LHCN-M2 (cell line): ENCODE measurements around the gene WDFY4. TPM values are rescaled to one million over a fixed set of nuclear protein-coding genes. Genes with fewer than 3 reads are reported as not detected.

Experiments used
- DNase-seq: peaks from one replicate; pipeline ENCODE4 v3.0.0-alpha.2; 2012; ENCODE audit warnings: low read depth
- total RNA-seq: library from RNA; depleted of rRNA; stranded (reverse); fragments of >200 nt; gene quantifications from 2 replicates; pipeline ENCODE4 v1.2.3, GENCODE V29; 2014

Gene WDFY4
- total RNA-seq, 1 experiment from 2014 or later: not detected

DNA sequence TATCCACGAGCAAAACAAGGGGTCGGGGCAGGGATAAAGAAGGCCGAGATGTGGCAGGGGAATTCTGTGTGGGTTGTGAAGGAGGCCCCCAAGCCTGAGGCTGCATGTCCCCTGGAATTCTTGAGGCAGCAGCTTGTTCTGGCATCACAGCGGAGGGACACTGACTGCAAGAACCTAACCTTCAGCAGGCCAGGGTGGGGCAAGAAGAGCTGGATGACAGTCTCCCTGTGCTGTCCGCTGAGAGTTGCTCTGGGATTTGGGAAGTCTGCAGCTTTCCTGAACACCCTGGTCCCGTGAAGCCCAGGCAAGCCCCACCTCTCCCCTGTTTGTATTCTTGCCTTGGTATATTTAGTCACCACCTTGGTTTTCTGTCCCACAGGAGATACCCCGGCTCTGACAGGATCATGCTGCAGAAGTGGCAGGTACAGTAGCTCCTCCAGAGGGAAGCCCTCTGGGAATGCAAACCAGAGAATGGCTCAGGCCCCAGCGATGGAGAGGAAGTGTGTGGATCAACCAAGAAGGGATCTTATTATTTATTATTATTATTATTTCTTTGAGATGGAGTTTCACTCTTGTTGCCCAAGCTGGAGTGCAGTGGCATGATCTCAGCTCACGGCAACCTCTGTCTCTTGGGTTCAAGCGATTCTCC, 256.9 kb downstream of the WDFY4 start:
- no peak for DNase-seq

DNA sequence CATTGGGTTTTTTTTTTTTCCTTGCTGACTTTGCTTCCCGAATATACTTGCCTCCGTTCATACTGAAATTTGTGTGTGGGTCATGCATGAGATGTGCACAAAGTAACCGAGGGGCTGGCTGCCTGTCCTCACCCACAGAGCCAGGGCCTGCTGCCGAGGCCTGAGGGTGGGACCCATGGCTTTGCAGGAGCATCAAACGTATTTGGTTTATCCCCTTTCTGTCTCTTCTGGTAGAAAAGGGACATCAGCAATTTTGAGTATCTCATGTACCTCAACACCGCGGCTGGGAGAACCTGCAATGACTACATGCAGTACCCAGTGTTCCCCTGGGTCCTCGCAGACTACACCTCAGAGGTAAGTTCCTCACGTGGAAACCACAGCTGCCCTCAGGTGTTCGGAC, 258.4 kb downstream of the WDFY4 start:
- DNase-seq: no peak

DNA sequence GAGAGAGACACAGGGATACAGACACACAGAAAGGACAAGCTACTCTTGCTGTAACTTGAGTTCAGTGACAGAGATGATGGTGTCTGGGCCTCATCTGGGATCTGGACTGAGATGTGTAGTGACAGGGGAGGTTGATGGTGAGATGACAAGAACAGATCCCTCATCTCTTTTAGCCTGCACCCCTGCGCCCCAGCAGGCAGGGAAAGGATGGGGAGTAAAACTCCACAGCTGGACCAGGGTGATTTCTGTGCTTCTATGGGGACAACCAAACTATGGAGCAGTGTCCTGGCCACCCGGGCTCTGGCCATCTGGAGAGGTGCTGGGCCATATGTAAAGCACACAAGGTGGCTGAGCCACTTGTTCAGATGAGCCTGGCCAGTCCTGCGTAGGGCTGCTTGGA, 259.5 kb downstream of the WDFY4 start:
- DNase-seq: no peak

DNA sequence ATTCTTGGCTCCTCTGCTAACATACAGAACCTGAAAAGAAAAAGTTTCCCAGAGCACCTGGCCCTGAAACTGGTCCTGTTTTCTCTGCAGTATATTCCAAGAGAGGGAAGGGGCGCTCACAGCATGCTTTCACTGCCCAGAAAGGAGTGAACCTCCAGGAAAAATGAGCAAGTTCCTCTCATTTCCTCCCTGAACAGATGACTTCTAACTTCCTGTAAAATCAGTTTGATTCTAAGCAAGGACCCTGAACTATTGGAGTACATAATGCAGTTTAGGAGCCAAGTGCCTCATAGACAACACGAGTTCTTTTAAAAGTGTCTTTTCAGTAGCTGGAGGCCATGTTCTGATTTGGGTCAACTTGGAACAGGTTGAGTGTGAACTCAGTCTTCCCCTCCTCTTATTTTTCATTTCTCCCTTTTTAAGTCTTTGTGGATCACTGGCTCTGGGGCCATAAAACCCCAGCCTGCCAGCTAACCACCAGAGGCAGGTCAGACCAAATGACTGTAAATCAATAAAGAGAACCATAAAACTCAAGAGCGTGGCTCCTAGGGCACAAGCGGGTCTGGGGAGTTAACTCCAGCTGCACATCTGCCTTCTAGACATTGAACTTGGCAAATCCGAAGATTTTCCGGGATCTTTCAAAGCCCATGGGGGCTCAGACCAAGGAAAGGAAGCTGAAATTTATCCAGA, 260.9 kb downstream of the WDFY4 start:
- no peak for DNase-seq

DNA sequence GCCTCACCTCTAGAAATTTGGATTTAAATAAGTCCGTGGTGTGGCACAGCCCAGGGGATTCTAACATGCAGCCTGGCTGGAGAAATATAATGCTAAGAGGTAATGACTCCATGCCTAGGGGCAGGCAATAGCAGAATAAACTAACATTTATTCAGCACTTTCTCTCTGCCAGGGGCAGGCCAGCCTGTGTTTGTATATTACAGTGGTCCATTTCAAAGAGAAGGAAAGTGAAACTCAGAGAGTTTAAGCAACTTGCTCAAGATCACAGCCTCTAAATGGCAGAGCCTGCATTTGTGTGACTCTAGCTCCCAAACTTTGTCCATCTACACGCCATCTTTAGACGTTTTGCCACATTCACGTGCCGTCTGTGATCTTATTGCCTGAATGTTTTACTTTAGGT, 261.7 kb downstream of the WDFY4 start:
- no peak for DNase-seq

DNA sequence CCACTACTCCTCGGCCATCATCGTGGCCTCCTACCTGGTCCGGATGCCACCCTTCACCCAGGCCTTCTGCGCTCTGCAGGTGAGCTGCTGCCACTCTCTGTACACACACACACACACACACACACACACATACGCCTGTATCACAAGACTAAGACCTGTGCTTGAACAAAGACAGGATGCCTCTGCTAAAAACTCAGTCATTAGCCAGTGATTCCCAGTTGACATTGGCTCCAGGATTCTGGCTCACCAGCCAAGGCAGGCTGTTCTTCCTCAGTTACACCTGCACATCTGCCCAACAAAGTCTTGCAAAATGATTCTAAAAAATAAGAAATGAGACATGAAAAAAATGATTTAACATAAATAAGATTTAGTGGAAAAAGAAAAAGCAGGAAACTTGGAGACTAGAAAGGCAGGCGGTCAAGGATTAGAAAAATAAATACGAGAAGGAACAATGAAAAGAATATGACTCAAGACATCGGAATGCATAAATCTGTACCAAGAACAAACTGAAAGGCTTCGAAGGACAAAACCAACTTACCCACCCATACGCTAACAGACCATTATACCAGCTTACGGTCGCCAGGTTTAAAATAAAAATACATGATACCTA, 262.3 kb downstream of the WDFY4 start:
- DNase-seq: no peak

DNA sequence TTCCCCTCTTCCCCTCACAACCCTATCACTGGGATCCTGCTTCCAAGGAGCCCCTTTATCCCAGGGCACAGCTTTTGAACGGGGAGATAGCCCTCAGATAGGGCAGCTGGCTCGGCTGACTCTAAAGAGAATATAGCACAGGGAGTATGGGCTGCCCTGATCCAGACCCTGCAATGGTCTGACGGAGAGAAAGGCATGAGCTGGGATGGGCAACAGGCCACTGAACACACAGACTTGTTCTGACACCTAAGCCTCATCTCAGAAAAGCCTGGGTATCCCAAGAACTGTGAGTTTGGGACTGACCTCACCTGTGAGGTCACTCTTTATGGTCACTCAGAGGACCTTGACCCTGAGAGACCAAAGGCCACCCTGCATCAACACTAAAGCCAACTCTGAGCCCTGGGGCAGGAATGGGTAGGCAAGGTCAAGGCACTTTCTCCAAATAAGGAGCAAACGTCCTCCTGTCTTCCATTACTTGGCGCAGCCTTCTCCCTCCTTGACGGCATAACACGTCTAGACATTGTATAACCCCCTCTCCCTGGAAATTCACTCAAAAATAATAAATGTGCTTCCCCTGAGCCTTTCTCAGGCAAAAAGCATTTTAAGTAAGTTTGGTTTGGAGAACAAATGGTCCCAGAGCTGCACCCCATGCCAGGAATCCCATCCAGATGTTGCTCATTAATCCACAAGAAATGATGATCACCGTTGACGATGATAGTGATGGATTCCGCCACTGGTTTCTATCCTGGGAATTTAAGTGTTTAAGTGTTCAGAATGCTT, 263.2 kb downstream of the WDFY4 start:
- no peak for DNase-seq

DNA sequence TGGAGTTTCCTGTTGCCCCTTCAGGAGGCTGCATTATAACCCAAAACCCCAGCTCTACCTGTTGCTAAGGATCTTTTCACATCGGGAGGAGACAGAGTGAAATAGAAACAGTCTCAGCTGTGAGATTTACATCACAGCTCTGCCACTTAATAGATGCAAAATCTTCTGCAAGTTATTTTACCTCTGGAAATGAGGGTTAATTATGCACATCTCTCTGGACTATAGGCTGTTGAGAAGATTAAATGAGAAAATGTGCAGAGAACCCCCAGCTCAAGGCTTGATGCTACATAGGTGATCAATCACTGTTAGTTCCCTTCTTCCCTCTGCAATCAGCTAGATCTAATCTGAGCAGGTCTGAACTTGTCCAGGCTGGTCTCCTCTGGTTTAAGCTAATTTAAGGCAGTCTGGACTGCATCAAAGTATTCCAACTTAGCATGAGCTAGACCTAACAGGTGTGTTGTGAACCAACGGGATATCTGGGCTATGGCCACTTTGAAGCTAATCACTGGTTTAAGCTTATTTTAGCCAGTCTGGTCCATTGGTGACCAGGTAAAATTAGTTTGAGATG, 263.9 kb downstream of the WDFY4 start:
- DNase-seq: no peak

DNA sequence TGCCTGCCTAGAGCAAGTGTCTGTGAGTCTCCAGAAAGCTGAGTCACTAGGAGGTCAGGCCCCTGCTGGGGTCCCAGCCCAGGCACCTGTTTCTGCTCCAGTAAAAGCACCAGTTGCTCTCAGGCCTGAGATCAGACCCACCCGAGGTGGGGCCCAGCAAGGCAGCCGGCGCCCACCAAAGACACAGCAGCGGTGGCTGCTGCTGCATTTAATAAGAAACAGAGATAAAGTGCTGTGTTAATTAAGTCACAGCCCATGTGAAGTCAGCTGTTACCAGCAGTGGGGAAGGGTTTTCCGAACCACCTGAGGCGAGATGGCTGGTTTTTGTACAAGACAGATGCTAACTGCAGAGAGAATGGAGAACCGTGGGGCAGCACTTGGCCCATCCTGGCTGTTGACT, 267.0 kb downstream of the WDFY4 start:
- DNase-seq: no peak

DNA sequence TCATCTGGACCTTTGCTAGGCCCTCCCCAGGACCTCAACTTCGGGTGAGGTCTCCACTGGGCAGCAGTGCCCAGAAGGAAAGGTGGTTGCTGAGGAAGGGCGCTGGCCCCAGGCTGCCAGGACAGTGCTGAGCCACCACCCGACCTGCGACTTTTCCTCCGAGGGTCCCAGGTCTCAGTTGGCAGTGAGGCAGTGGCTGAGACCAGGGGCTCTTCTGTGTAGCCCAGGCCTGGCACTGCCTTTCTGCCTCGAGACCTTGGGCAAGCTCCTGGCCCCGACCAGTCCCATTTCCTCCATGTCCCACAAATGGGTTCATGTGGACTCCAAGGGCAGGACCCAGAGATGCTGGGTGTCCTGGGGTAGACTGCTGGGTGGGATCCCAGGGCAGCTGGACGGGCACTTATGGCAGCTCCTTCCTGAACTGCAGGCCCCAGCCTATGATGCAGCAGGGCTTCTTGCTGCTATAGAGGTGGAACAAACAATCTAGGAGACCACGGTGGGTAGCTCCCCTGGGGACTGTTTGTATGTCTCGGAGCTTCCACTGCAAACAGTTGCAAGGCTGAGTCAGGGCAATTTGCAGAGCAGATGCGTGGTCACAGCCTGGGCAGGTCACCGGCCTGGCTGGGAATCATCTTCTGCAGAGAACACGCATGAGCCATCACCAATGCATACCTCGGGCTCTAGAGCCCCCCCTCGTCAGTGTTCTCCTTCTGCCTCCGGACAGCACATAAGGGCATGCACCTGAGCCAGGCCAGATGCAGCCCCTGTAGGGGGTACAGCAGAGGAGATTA, 272.9 kb downstream of the WDFY4 start:
- DNase-seq: no peak

DNA sequence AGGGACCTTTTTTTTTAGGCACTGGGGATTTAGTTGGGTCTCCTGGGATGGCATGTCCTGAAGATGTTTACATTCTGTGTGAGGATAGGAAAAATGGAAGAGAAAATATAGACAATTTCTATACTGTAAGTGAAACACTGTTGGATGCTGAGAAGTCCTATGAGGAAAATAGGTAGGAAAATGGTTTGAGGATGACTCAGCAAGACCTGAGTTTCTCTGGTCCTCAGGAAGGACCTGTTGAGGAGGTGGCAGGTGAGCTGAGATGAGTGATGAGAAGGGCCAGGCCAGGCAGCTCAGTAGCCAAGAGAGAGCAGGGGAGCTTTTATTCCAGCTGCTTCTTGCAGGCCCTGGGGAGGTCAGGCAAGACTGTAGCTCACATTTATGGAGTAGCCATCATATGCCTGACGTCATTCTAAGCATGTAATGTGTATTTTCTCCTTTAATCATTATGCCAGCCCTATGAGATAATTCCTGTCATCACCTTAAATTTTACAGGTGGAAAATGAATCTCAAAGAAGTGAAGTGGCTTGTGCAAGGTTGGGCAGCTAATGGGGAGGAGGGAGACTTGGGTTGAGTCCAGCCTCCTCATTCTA, 274.0 kb downstream of the WDFY4 start:
- no peak for DNase-seq

DNA sequence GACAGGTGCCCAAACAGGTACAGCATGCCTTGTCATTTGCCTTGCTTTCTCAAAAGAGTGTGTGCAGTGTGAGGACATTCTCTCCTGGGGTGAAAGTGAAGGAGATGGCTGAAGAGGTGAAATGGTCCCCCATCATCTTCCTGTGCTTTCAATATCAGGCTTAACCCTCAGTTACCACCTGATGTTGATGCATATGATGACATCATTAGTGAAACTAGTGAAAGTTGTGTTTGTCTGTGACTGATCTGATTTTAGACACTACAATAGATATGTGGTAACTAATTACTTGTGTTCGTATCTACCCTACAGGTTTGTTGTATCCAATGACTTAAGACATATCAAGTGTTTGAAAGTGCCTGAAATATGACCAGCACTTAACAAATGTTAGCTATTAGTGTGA, 279.4 kb downstream of the WDFY4 start:
- DNase-seq: no peak

DNA sequence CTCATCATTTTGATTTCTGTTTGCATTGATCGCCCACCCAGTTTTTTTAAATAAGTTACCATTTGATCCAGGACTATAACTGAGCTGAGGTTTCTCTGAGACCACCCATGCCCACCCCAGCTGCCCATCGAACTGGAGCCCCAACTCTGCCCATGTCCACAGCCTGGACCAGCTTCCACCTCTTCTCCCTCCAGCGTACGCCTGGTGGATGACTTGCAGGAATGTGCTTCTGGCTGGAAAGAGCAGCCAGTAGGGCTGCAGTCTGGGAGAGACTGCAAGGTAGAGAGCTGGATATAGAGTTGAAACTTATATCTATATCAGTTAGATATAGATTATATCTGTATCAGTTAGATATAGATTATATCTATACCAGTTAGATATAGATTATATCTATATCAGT, 280.8 kb downstream of the WDFY4 start:
- no peak for DNase-seq

DNA sequence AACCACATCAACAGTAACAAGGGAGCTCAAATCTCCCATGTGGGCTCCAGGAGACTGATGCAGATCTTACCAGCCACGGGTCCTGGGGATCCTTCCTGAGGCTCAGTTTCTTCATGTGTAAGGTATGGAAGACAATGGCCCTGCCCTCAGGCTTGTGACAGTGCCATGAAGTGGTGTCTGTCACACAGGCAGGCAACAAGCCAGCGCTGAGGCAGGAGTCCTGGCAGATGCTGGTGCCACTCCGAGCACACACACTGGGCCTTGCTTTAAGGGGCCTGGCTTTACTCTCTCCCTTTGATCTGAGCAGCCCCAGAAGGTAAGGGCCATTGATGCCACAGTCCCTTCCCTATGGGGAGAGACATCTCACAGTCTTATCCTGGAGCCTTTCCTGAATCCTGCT, 283.4 kb downstream of the WDFY4 start:
- DNase-seq: no peak

DNA sequence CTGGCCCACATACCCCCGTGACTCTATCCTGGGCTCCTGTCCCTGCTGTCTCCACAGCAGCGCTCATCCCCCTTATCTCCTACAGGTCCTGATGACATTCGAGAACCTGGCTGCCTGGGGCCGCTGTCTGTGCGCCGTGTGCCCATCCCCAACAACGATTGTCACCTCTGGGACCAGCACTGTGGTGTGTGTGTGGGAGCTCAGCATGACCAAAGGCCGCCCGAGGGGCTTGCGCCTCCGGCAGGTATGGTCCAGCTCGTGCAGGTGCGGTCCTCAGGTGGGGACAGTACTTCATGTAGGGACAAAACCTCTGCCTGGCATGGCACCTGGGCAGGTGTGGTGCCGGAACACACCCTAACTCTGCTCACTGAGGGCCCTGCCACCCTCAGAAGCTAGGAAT, 285.4 kb downstream of the WDFY4 start:
- no peak for DNase-seq

DNA sequence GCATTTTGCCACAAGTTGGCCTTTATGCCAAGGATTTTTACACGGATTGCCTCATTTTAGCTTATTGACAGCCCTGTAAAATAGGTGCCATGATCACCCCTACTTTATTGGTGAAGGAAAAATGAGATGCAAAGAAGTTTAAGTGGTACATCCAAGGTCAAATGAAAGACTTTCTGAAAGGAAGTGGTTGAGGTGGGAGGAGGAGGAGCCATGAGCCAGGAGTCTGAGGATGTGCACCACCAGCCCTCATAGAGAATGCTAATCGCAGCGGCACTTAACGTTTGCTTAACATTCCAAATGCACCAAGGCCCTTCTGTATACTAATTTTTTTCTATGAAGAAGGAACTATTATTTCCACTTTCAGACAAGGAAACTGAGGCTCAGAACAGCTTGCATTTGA, 286.0 kb downstream of the WDFY4 start:
- no peak for DNase-seq

DNA sequence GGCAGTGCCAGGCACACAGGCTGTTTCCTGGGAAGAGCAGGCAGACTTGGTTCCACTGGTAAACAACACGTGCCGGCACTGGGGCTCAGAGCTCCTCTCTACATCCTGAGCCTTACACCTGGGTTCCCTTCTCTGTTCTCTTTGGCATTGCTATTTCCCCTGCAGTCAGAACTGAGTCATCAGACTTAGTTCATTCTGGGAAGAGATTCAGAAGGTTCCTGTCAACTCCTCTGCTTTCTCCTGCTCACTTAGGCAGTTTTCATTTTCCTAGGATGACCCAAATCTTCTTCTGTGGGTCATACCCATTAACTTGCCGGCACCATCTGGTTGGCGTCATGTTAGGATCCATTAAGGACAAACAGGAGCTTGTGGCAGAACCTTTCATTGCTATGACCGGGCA, 288.4 kb downstream of the WDFY4 start:
- no peak for DNase-seq

DNA sequence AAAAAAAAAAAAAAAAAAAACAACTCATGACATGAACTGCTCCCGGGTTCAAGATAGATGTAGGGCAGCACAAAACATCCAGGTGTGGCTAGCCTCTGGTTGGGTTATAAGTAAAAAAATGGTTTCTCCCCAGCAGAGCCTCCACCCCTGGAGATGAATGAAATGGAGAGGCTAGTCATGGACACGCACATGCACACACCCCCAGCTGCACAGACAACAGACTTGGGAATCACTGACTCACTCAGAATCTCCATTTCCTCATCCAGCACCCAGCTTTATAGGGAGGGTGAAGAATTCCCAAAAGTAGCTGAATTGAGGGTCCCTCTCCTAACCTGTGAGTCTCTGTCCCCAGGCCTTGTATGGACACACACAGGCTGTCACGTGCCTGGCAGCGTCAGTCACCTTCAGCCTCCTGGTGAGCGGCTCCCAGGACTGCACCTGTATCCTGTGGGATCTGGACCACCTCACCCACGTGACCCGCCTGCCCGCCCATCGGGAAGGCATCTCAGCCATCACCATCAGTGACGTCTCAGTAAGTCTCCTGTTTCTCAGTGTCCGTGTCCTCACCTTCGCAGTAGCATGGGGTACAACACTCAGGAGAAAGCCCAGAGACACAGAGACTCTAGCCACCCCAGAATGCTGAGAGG, 290.0 kb downstream of the WDFY4 start:
- DNase-seq: no peak

DNA sequence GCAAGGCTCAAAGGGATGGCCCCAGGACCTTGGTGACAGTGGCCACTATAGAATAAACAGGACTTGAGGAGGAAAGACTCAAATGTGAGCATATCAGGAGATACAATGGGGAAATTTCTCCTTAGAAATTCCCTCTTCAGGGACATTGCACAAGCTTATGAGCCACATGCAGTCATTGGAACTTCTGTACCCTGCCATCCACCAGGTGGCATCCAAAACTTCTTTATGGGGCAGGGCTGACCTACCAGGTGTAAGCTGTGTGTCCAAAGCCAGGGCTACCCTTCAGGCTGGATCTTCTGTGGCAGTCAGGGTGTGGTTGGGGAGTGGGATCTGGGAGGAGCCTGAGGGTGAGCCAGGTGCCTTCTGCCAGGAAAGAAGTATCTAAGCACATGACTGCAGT, 291.5 kb downstream of the WDFY4 start:
- DNase-seq: peak; percentile 10

DNA sequence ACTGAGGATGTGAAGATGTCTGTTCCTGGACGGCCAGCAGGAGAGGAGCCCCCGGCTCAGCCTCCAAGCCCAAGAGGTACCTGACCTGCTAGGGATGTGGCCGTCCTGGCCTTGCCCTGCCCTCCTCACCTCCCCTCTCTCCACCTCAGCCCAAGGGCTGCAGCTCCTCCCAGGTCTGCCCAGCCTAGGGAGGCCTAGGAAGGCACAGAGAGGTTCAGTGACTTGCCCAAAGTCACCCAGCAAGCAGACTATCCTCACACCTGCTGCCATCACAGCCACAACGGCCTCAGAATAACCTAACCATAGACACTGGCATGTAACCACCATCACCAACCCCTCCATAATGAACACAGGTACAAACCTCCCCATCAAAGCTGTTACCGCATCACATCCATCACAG, 293.6 kb downstream of the WDFY4 start:
- DNase-seq: no peak
